SK-N-SH treated with all-trans-retinoic acid at 6 μM for 48 hours (cell line): ENCODE measurements around the gene MFAP4.

ENCODE experiments used
- ARNTL ChIP-seq: fragments of 450-650 bp; formaldehyde crosslinking; IDR thresholded peaks from 2 replicates; pipeline ENCODE4 v1.5.0; 2020; ENCODE audit warnings: low read depth, mild to moderate bottlenecking, moderate library complexity, borderline replicate concordance
- ISL1 ChIP-seq: fragments of 250-450 bp; sonication (Bioruptor Pico); IDR thresholded peaks from 2 replicates; pipeline ENCODE4 v2.1.2; 2022; ENCODE audit warnings: mild to moderate bottlenecking, moderate library complexity
- SNAI2 ChIP-seq: fragments of 250-450 bp; sonication (Bioruptor Pico); IDR thresholded peaks from 2 replicates; pipeline ENCODE4 v1.5.0; 2020; ENCODE audit warnings: mild to moderate bottlenecking, moderate library complexity
- TOX ChIP-seq: fragments of 250-450 bp; sonication (Bioruptor Pico); IDR thresholded peaks from 2 replicates; pipeline ENCODE4 v1.8.0; 2021; ENCODE audit warnings: mild to moderate bottlenecking, moderate library complexity, borderline replicate concordance
- TF ChIP-seq, protein P1 (sequence below): fragments of 250-450 bp; sonication (Bioruptor Pico); IDR thresholded peaks from 2 replicates; pipeline ENCODE4 v1.8.0; 2021; ENCODE audit warnings: low read depth, mild to moderate bottlenecking, moderate library complexity, borderline replicate concordance
- TF ChIP-seq, protein P2 (sequence below): fragments of 250-450 bp; sonication (Bioruptor Pico); IDR thresholded peaks from 2 replicates; pipeline ENCODE4 v1.5.1; 2021; ENCODE audit warnings: mild to moderate bottlenecking, moderate library complexity
- TF ChIP-seq, protein P3 (sequence below): fragments of 250-450 bp; sonication (Bioruptor Pico); IDR thresholded peaks from 2 replicates; pipeline ENCODE4 v1.8.0; 2020; ENCODE audit warnings: mild to moderate bottlenecking, moderate library complexity, borderline replicate concordance

DNA sequence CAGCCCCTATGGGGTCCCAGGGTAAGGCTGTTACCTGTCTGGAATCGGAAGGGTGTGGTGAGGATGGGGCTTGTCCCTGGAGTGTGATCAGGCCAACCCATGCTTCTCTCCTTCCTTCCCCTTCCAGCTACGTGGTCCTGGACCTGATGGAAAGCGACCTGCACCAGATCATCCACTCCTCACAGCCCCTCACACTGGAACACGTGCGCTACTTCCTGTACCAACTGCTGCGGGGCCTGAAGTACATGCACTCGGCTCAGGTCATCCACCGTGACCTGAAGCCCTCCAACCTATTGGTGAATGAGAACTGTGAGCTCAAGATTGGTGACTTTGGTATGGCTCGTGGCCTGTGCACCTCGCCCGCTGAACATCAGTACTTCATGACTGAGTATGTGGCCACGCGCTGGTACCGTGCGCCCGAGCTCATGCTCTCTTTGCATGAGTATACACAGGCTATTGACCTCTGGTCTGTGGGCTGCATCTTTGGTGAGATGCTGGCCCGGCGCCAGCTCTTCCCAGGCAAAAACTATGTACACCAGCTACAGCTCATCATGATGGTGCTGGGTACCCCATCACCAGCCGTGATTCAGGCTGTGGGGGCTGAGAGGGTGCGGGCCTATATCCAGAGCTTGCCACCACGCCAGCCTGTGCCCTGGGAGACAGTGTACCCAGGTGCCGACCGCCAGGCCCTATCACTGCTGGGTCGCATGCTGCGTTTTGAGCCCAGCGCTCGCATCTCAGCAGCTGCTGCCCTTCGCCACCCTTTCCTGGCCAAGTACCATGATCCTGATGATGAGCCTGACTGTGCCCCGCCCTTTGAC lies 6.3 kb downstream of the MFAP4 start:
- TF ChIP-seq, protein P1, sequence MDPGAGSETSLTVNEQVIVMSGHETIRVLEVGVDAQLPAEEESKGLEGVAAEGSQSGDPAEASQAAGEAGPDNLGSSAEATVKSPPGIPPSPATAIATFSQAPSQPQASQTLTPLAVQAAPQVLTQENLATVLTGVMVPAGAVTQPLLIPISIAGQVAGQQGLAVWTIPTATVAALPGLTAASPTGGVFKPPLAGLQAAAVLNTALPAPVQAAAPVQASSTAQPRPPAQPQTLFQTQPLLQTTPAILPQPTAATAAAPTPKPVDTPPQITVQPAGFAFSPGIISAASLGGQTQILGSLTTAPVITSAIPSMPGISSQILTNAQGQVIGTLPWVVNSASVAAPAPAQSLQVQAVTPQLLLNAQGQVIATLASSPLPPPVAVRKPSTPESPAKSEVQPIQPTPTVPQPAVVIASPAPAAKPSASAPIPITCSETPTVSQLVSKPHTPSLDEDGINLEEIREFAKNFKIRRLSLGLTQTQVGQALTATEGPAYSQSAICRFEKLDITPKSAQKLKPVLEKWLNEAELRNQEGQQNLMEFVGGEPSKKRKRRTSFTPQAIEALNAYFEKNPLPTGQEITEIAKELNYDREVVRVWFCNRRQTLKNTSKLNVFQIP (CRISPR knock-in tag), result no peak
- TF ChIP-seq TOX (CRISPR knock-in tag) (no peak), ISL1 (CRISPR knock-in tag) (no peak), ARNTL (CRISPR knock-in tag) (no peak), SNAI2 (no peak)
- TF ChIP-seq, protein P2, sequence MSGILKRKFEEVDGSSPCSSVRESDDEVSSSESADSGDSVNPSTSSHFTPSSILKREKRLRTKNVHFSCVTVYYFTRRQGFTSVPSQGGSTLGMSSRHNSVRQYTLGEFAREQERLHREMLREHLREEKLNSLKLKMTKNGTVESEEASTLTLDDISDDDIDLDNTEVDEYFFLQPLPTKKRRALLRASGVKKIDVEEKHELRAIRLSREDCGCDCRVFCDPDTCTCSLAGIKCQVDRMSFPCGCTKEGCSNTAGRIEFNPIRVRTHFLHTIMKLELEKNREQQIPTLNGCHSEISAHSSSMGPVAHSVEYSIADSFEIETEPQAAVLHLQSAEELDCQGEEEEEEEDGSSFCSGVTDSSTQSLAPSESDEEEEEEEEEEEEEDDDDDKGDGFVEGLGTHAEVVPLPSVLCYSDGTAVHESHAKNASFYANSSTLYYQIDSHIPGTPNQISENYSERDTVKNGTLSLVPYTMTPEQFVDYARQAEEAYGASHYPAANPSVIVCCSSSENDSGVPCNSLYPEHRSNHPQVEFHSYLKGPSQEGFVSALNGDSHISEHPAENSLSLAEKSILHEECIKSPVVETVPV, result no peak
- TF ChIP-seq, protein P3, sequence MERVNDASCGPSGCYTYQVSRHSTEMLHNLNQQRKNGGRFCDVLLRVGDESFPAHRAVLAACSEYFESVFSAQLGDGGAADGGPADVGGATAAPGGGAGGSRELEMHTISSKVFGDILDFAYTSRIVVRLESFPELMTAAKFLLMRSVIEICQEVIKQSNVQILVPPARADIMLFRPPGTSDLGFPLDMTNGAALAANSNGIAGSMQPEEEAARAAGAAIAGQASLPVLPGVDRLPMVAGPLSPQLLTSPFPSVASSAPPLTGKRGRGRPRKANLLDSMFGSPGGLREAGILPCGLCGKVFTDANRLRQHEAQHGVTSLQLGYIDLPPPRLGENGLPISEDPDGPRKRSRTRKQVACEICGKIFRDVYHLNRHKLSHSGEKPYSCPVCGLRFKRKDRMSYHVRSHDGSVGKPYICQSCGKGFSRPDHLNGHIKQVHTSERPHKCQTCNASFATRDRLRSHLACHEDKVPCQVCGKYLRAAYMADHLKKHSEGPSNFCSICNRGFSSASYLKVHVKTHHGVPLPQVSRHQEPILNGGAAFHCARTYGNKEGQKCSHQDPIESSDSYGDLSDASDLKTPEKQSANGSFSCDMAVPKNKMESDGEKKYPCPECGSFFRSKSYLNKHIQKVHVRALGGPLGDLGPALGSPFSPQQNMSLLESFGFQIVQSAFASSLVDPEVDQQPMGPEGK (CRISPR knock-in tag), result no peak
